ENCODE data around the gene DOCK2. TPM values are rescaled to one million over a fixed set of nuclear protein-coding genes. Genes with fewer than 3 reads are reported as not detected.
A peak's percentile ranks its signal among the peaks of the same experiment; 100 is the strongest.
"Not testable (repeated sequence)": the region's sequence is repeated elsewhere in the genome, so short reads cannot be mapped to it uniquely, and the experiment has no call there.

DOCK2 gene
- total RNA-seq, 2 experiments from 2014 or later: 318 to 320 TPM

- H3K4me3 Mint-ChIP-seq: no peak overlapping the region
- peaks cover 60% of the 10 kb centered on the region for H3K4me1 Mint-ChIP-seq (ENCODE audit: low read depth)
- H3K27ac Mint-ChIP-seq: peak overlapping the region; percentile 69
- H3K27me3 Mint-ChIP-seq (ENCODE audit: low read depth): no peaks in the 10 kb centered on the region
- ChIA-PET POLR2A (interaction anchor here (0.8 to 1.3 kb wide), 4 partner anchors 10 to 21 kb away, joined by 4 to 5 read pairs (median 4); partner anchors contain the start of gene DOCK2), CTCF (no interaction called here)
- no peak for DNase-seq
- H3K36me3 Mint-ChIP-seq (ENCODE audit: low read depth): peaks cover 78% of the 10 kb centered on the region
- peak; percentile 34 for ATAC-seq
- H3K9me3 Mint-ChIP-seq (ENCODE audit: insufficient read depth): peaks cover 8% of the 10 kb centered on the region
Measured at GRCh38 chr5:169657127-169657526, 20.1 kb downstream of the DOCK2 start.

- H3K9me3 Mint-ChIP-seq (ENCODE audit: insufficient read depth): peaks cover 20% of the 10 kb centered on the region
- H3K36me3 Mint-ChIP-seq (ENCODE audit: low read depth): peaks cover 60% of the 10 kb centered on the region
- H3K27ac Mint-ChIP-seq: peak overlapping the region; percentile 2
- CTCF ChIA-PET; H3K27me3 Mint-ChIP-seq (ENCODE audit: low read depth); ATAC-seq; DNase-seq; H3K4me3 Mint-ChIP-seq: not testable (repeated sequence)
- POLR2A ChIA-PET: interaction anchor here (0.8 kb wide), 1 partner anchor 26 kb away, joined by 3 read pairs; the partner anchor contains the start of gene DOCK2
- peaks cover 27% of the 10 kb centered on the region for H3K4me1 Mint-ChIP-seq (ENCODE audit: low read depth)
Measured at GRCh38 chr5:169662451-169662850, 25.4 kb downstream of the DOCK2 start.

GRCh38 chr5:169663537-169663936, 26.5 kb downstream of the DOCK2 start:
- Mint-ChIP-seq H3K36me3 (ENCODE audit: low read depth) (peaks cover 59% of the 10 kb centered on the region), H3K4me1 (ENCODE audit: low read depth) (peaks cover 27% of the 10 kb centered on the region), H3K27ac (no peak overlapping the region), H3K9me3 (ENCODE audit: insufficient read depth) (peaks cover 20% of the 10 kb centered on the region), H3K4me3 (no peak overlapping the region), H3K27me3 (ENCODE audit: low read depth) (no peaks in the 10 kb centered on the region)
- ATAC-seq (no peak), DNase-seq (no peak)
- ChIA-PET CTCF (no interaction called here), POLR2A (no interaction called here)

- peaks cover 49% of the 10 kb centered on the region for H3K36me3 Mint-ChIP-seq (ENCODE audit: low read depth)
- DNase-seq: no peak
- peaks cover 19% of the 10 kb centered on the region for H3K9me3 Mint-ChIP-seq (ENCODE audit: insufficient read depth)
- POLR2A ChIA-PET: no interaction called here
- H3K4me1 Mint-ChIP-seq (ENCODE audit: low read depth): peaks cover 30% of the 10 kb centered on the region
- no peak overlapping the region for H3K4me3 Mint-ChIP-seq
- no peak overlapping the region for H3K27ac Mint-ChIP-seq
- ATAC-seq: no peak
- no peaks in the 10 kb centered on the region for H3K27me3 Mint-ChIP-seq (ENCODE audit: low read depth)
- CTCF ChIA-PET: no interaction called here
Measured at GRCh38 chr5:169666365-169666764, 29.3 kb downstream of the DOCK2 start.

GRCh38 chr5:169667896-169668674, 31.0 kb downstream of the DOCK2 start:
- Mint-ChIP-seq H3K4me3 (no peak overlapping the region), H3K27me3 (ENCODE audit: low read depth) (no peaks in the 10 kb centered on the region), H3K9me3 (ENCODE audit: insufficient read depth) (peaks cover 7% of the 10 kb centered on the region), H3K27ac (no peak overlapping the region), H3K36me3 (ENCODE audit: low read depth) (peaks cover 43% of the 10 kb centered on the region), H3K4me1 (ENCODE audit: low read depth) (peaks cover 25% of the 10 kb centered on the region)
- DNase-seq (no peak), ATAC-seq (no peak)
- ChIA-PET CTCF (no interaction called here), POLR2A (interaction anchor here (0.7 kb wide), 1 partner anchor 30 kb away, joined by 4 read pairs; no protein-coding TSS in a partner anchor)

GRCh38 chr5:169668732-169669131, 31.7 kb downstream of the DOCK2 start:
- CTCF ChIA-PET: no interaction called here
- Mint-ChIP-seq H3K4me1 (ENCODE audit: low read depth) (peaks cover 18% of the 10 kb centered on the region), H3K9me3 (ENCODE audit: insufficient read depth) (peaks cover 3% of the 10 kb centered on the region), H3K36me3 (ENCODE audit: low read depth) (peaks cover 39% of the 10 kb centered on the region), H3K27me3 (ENCODE audit: low read depth) (no peaks in the 10 kb centered on the region), H3K27ac (no peak overlapping the region), H3K4me3 (no peak overlapping the region)
- POLR2A ChIA-PET: no interaction called here
- ATAC-seq: no peak
- DNase-seq: no peak

- Mint-ChIP-seq H3K4me1 (ENCODE audit: low read depth) (peaks cover 15% of the 10 kb centered on the region), H3K27ac (no peak overlapping the region), H3K36me3 (ENCODE audit: low read depth) (peaks cover 47% of the 10 kb centered on the region), H3K27me3 (ENCODE audit: low read depth) (no peaks in the 10 kb centered on the region), H3K9me3 (ENCODE audit: insufficient read depth) (no peaks in the 10 kb centered on the region), H3K4me3 (no peak overlapping the region)
- ChIA-PET CTCF (interaction anchor here (0.8 to 1.7 kb wide), 8 partner anchors 11 to 90 kb away, joined by 3 to 6 read pairs (median 3); no protein-coding TSS in a partner anchor), POLR2A (interaction anchor here (0.7 to 2.2 kb wide), 5 partner anchors 12 to 87 kb away, joined by 3 to 12 read pairs (median 4); partner anchors contain the start of genes DOCK2 and SPDL1)
- ATAC-seq (no peak), DNase-seq (no peak)
Measured at GRCh38 chr5:169670769-169671525, 33.9 kb downstream of the DOCK2 start.

- no peaks in the 10 kb centered on the region for H3K4me1 Mint-ChIP-seq (ENCODE audit: low read depth)
- peaks cover 77% of the 10 kb centered on the region for H3K36me3 Mint-ChIP-seq (ENCODE audit: low read depth)
- no peaks in the 10 kb centered on the region for H3K9me3 Mint-ChIP-seq (ENCODE audit: insufficient read depth)
- ChIA-PET CTCF (interaction anchor here (1.1 to 1.6 kb wide), 2 partner anchors 9 to 11 kb away, joined by 3 to 5 read pairs; no protein-coding TSS in a partner anchor), POLR2A (interaction anchor here (0.6 kb wide), 1 partner anchor 101 kb away, joined by 5 read pairs; no protein-coding TSS in a partner anchor)
- no peak overlapping the region for H3K4me3 Mint-ChIP-seq
- ATAC-seq (no peak), DNase-seq (no peak)
- no peak overlapping the region for H3K27ac Mint-ChIP-seq
- H3K27me3 Mint-ChIP-seq (ENCODE audit: low read depth): no peaks in the 10 kb centered on the region
Measured at GRCh38 chr5:169682026-169682425, 45.0 kb downstream of the DOCK2 start.

GRCh38 chr5:169686137-169686536, 49.1 kb downstream of the DOCK2 start:
- Mint-ChIP-seq H3K27ac (peak overlapping the region; percentile 64), H3K9me3 (ENCODE audit: insufficient read depth) (no peaks in the 10 kb centered on the region), H3K4me3 (no peak overlapping the region), H3K27me3 (ENCODE audit: low read depth) (no peaks in the 10 kb centered on the region), H3K36me3 (ENCODE audit: low read depth) (peaks cover 84% of the 10 kb centered on the region), H3K4me1 (ENCODE audit: low read depth) (peaks cover 3% of the 10 kb centered on the region)
- ATAC-seq (no peak), DNase-seq (no peak)
- POLR2A ChIA-PET: no interaction called here
- CTCF ChIA-PET: no interaction called here

GRCh38 chr5:169688106-169688505, 51.0 kb downstream of the DOCK2 start:
- CTCF ChIA-PET: no interaction called here
- H3K27ac Mint-ChIP-seq: no peak overlapping the region
- peaks cover 73% of the 10 kb centered on the region for H3K36me3 Mint-ChIP-seq (ENCODE audit: low read depth)
- POLR2A ChIA-PET: no interaction called here
- no peak overlapping the region for H3K4me3 Mint-ChIP-seq
- ATAC-seq: no peak
- no peak for DNase-seq
- peaks cover 3% of the 10 kb centered on the region for H3K4me1 Mint-ChIP-seq (ENCODE audit: low read depth)
- H3K27me3 Mint-ChIP-seq (ENCODE audit: low read depth): no peaks in the 10 kb centered on the region
- no peaks in the 10 kb centered on the region for H3K9me3 Mint-ChIP-seq (ENCODE audit: insufficient read depth)

- DNase-seq (no peak), ATAC-seq (no peak)
- peaks cover 3% of the 10 kb centered on the region for H3K4me1 Mint-ChIP-seq (ENCODE audit: low read depth)
- H3K9me3 Mint-ChIP-seq (ENCODE audit: insufficient read depth): no peaks in the 10 kb centered on the region
- no peak overlapping the region for H3K4me3 Mint-ChIP-seq
- CTCF ChIA-PET: no interaction called here
- H3K27ac Mint-ChIP-seq: no peak overlapping the region
- POLR2A ChIA-PET: no interaction called here
- no peaks in the 10 kb centered on the region for H3K27me3 Mint-ChIP-seq (ENCODE audit: low read depth)
- H3K36me3 Mint-ChIP-seq (ENCODE audit: low read depth): peaks cover 66% of the 10 kb centered on the region
Measured at GRCh38 chr5:169691471-169691870, 54.4 kb downstream of the DOCK2 start.

- ChIA-PET CTCF (no interaction called here), POLR2A (interaction anchor here (0.6 to 0.9 kb wide), 2 partner anchors 56 to 278 kb away, joined by 3 read pairs; no protein-coding TSS in a partner anchor)
- H3K4me3 Mint-ChIP-seq: no peak overlapping the region
- H3K36me3 Mint-ChIP-seq (ENCODE audit: low read depth): peaks cover 65% of the 10 kb centered on the region
- ATAC-seq: no peak
- no peak for DNase-seq
- H3K27ac Mint-ChIP-seq: no peak overlapping the region
- H3K9me3 Mint-ChIP-seq (ENCODE audit: insufficient read depth): no peaks in the 10 kb centered on the region
- H3K27me3 Mint-ChIP-seq (ENCODE audit: low read depth): no peaks in the 10 kb centered on the region
- H3K4me1 Mint-ChIP-seq (ENCODE audit: low read depth): no peaks in the 10 kb centered on the region
Measured at GRCh38 chr5:169694091-169694625, 57.1 kb downstream of the DOCK2 start.
